ENCODE measurements around the gene GMNN.

Gene GMNN

GRCh38 chr6:24802271-24803059 is 27.7 kb downstream of the GMNN start:
- DNase-seq (ENCODE audit: low read depth, low spot score) = peak; percentile 51

- DNase-seq (ENCODE audit: low read depth, low spot score) = no peak
Measured at GRCh38 chr6:24807584-24807983, 32.8 kb downstream of the GMNN start.

GRCh38 chr6:24809728-24810127 is 35.0 kb downstream of the GMNN start:
- DNase-seq (ENCODE audit: low read depth, low spot score) = no peak

- no peak for DNase-seq (ENCODE audit: low read depth, low spot score)
Measured at GRCh38 chr6:24818346-24818745, 43.6 kb downstream of the GMNN start.

- DNase-seq (ENCODE audit: low read depth, low spot score) = no peak
Measured at GRCh38 chr6:24821860-24822444, 47.2 kb downstream of the GMNN start.

GRCh38 chr6:24822696-24823095 is 48.0 kb downstream of the GMNN start:
- no peak for DNase-seq (ENCODE audit: low read depth, low spot score)

- no peak for DNase-seq (ENCODE audit: low read depth, low spot score)
Measured at GRCh38 chr6:24823185-24823584, 48.4 kb downstream of the GMNN start.

GRCh38 chr6:24824142-24824938 is 49.6 kb downstream of the GMNN start:
- no peak for DNase-seq (ENCODE audit: low read depth, low spot score)

GRCh38 chr6:24825130-24825630 is 50.4 kb downstream of the GMNN start:
- no peak for DNase-seq (ENCODE audit: low read depth, low spot score)

- no peak for DNase-seq (ENCODE audit: low read depth, low spot score)
Measured at GRCh38 chr6:24827162-24827561, 52.4 kb downstream of the GMNN start.

- DNase-seq (ENCODE audit: low read depth, low spot score) = no peak
Measured at GRCh38 chr6:24827970-24828369, 53.2 kb downstream of the GMNN start.

GRCh38 chr6:24829657-24830056 is 54.9 kb downstream of the GMNN start:
- DNase-seq (ENCODE audit: low read depth, low spot score) = no peak

- no peak for DNase-seq (ENCODE audit: low read depth, low spot score)
Measured at GRCh38 chr6:24831771-24832716, 57.3 kb downstream of the GMNN start.

- no peak for DNase-seq (ENCODE audit: low read depth, low spot score)
Measured at GRCh38 chr6:24832794-24833193, 58.1 kb downstream of the GMNN start.

GRCh38 chr6:24833711-24834386 is 59.1 kb downstream of the GMNN start:
- DNase-seq (ENCODE audit: low read depth, low spot score) = no peak

Data from ELF-1 (cell line).